H4 (cell line): ENCODE measurements around the gene GAB1. TPM values are rescaled to one million over a fixed set of nuclear protein-coding genes. Genes with fewer than 3 reads are reported as not detected.
A peak's percentile ranks its signal among the peaks of the same experiment; 100 is the strongest.

Experiments
- DNase-seq: peaks from one replicate; pipeline ENCODE4 v3.0.0-alpha.2; 2015; ENCODE audit warnings: low spot score
- total RNA-seq: library from RNA; depleted of rRNA; stranded (reverse); fragments of >200 nt; shearing (Covaris generic); gene quantifications from 2 replicates; pipeline ENCODE4 v1.2.3, GENCODE V29; 2014

The GAB1 gene
- total RNA-seq, 1 experiment from 2014 or later, result 9.0 TPM

DNA sequence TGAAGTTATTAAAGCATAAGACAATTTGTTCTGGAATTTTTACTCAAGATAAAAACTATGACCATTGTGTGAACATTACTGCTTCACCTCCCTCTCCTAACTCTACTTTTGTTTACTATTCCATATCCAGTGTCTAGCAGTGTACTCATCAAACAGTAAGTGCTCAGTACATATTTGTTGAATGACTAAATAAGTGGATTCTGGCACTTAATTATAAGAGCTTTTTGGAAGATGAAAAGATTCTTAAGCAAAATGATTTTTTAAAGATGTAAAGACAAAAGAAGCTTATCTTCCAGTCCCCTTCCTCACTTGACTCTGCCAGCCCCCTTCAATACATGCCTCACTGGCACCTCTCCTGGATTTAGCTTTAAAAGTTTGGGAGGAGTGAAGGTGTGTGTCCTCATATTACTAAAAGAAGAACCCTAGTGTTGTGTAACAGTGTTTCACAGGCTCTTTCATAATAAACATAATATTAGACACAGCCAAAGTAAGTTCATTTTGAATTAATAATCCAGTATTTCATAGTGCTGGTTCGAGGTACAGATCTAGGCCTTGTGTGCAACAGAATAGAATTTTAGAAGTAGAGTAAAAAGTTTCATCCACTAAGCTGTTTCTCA lies 53.0 kb downstream of the GAB1 start:
- no peak for DNase-seq

DNA sequence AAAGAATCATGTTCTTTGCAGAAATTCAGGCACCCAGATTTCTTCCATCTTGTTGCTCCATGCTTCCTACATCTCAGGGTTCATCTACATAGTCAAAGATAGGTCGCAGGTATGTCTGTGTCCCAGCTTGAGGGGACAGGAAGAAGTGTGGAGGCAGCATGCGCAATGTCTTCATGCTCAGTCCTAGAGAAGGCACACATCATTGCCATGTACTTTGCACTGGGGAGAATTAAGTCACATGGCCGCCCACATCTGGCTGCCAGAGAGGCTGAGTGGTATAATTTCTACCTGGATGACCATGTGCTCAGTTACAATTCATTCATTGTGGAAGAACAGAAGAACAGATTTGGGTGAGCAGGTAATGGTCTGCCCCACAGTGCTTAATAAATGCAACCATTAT lies 54.1 kb downstream of the GAB1 start:
- no peak for DNase-seq

- no peak for DNase-seq
These were observed 54.6 kb downstream of the GAB1 start for GRCh38 chr4:143391261-143391660.

- DNase-seq, result no peak
These were observed 55.2 kb downstream of the GAB1 start for GRCh38 chr4:143391895-143392294.

GRCh38 chr4:143393195-143393594 lies 56.5 kb downstream of the GAB1 start:
- no peak for DNase-seq

DNA sequence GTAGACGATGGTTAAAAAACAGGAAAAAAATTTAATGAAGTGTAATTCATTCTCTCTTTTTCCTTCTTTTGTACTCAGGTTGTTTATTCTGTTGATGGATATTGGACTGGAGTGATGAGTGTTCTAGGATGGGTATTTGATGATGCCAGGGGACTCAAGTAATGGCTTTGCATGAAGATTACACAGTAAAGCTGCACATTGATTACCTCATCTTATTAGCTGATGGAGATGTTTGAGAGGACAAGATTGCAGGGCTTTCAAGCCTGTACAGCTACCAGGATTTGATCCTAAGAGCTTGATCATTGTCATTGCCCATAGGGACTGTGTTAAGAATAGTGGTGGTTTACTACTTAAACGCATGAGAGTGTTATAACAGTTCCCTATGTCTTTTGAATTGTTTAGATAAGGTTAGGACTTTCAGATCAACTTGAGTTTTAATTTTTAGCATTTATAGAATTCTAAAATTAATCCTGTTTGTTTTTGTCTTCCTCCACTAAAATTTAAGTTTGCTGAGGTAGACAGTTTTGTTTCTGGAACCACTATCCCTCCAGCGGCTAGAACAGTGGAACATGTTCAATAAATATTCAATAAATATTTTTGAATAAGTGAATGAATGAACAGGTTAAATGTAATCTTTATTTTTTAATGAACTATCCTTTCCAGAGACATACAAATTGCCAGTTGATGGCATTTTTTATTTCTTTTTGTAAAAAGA lies 58.2 kb downstream of the GAB1 start:
- no peak for DNase-seq

DNA sequence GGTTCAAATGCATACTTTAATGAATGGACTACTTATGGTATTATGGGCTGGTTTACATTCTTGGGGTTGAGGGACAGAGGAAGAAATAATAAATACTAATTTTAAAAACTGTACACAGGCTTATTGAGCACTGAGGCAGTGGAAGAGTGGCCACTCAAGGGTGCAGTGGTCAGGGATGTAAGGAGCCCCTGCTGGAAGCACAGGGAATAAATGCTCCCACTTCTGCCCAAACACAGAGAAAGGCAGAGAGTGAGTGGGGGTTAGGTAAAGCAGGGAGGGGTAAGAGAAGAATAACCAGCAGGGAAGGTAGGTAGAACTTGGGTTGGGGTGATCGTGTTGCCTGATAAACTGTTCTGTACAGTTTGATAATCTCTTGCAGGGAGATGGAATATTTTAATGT lies 60.0 kb downstream of the GAB1 start:
- no peak for DNase-seq

DNA sequence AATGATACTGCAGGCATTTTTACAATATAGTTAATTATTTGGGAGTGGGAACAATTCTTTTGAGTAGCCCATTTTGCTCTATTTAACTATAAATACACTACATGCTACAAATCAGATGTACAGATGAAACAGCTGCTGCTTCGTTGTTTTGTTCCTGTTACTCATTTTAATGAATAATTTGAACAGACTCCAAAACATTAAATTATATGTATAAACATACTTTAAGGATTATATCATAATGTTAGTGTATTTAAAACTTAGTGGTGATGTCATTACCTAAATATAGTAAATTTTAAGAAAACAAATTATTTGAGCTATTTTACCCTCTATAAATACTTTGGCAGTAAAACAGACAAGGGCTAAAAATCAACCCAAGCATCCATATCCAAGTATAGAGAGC lies 60.7 kb downstream of the GAB1 start:
- no peak for DNase-seq

GRCh38 chr4:143397887-143398286 lies 61.2 kb downstream of the GAB1 start:
- DNase-seq, result no peak

DNA sequence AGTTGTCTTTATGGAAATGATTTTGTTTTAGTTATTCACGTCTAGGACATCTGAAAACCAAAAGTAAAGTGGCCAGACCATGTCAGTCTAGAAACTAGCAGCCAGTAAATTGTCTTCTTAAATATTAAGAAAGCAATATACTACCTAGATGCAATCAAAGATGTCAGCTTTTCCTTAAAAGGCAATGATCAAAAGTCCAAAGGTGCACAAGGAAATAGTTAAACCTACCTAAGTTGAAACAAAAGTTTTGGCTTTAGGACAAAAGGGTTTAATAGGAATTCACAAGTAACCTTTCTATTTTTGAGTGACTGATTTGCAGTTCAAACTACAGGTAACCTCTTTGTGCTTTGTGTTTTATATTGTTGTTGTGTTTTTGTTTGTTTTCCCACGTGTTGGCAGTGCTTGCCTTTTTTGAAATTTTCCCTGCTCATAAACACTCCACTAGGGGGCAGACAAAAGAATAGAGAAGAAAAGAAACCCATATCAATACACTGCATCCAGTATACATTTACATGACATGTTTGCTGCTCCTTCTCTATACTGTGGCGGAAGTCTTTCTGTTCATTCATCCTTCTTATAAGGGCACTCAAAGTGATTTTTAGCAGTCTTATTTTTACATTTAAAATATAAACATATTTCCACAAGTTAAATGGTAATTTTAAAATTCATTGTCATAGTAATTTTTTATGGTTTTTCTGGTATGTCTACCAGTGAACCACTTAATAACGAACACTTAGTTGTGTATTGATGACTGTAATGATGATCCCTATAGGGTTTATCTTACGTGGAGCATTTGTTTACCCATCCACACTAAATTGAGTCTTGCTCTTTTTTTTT lies 62.7 kb downstream of the GAB1 start:
- DNase-seq, result peak; percentile 22

GRCh38 chr4:143400082-143400481 lies 63.4 kb downstream of the GAB1 start:
- no peak for DNase-seq

DNA sequence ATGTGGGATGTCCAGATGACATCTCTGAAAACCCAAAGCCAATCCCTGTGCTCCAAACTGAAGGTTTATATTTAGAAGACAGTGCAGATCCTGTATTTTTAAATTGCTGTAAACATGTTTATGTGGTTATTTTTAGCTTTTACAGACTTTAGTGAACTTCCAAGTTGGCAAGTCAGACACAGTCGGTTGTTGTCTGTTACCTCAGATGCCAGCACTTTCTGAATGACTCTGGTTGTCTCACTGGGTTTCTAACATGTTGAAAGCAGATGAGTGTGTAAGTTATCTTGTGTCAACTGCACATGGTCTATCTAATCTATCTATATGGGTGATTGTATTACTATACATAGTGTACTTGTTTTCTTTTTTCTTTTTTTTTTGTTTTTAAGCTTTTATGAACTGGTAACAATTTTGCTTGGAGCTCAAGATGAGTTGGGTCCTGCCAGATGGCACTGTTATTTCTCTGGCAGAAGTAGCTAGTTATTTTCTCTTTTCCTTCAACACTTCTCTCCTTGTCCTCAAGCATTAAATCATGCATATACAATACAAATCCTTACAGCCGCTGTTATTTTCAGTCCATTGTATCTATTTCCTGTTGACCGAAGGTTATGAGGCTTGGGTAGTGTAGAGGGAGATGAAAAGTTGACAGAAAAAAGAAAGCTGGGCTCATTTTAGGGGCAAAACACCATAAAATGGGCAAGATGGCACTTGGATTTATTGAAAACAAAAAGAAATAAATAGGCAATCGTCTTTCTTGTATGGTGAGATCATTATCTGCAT lies 66.3 kb downstream of the GAB1 start:
- no peak for DNase-seq

DNA sequence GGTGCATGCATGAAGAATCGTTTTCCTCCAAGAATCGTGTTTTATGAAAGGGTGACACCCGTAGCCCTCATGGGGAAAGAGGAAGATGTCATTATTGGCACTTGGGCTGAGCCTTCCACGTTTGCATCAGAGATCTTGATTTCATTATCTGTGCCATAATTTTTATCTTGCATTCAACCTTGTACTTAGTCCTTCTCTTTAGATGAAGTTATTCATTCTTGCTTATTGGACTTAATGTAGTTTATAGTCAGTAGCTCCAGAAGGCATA lies 66.8 kb downstream of the GAB1 start:
- DNase-seq, result no peak

DNA sequence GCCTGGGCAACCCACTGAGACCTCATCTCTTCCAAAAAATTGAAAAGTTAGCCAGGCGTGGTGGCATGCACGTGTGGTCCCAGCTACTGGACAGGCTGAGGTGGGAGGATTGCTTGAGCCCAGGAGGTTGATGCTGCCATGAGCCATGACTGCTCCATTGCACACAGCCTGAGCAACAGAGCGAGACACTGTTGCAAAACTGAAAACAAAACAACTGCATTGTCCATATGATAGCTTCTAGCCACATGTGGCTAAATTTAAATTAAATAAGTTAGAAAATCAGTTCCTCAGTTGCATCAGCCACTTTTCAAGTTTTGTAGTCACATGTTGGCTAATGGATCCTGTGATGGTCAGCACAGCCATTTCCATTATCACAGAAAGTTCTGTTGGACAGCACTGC lies 67.9 kb downstream of the GAB1 start:
- no peak for DNase-seq

DNA sequence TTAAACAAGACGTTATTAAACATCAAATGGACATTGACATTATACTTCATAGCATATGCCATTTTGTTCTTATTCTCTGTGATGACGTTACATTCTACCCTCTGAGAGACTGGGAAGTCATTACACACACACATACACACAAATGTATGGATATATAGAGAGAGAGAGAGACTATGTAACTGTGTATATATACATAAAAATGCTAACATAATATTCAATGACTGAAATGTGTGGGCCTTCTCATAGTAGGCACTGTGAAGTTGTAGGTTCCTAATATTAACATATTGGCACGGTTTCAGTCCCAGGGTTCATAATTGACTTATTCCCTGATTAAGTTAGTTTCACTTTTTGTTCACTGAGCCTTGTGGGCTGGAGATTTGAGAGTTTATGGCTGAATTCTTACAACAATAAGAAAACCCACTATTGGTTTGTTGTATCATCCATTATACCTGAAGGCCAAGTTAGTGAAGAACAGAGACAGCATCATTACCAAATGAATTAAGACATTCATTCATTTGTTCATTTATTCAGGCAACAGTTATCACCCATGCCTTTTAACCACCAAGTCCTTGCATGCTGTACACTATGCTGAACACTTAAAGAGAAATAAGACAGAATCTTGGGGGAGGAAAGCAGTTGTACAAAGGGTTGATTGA lies 68.5 kb downstream of the GAB1 start:
- DNase-seq, result no peak

DNA sequence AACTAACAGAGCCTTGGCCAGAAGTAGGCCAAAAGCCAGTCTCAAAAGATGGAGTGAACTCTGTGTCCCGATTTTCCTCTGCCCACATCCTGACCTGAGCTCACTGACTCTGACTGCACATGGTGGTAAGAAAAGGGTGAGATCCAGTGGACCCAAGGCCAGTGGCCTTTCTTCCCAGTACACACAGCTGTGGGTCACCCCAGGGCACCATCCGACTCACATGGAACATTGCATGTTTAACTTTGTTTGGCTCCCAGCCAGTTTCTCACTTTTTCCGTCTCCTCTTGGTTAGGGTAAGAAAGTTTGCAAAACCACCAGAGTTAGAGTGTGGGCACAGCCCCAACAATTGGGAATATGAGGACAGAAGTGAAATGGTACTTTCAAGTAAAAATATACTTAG lies 69.8 kb downstream of the GAB1 start:
- DNase-seq, result peak; percentile 85

- DNase-seq, result no peak
These were observed 70.8 kb downstream of the GAB1 start for GRCh38 chr4:143407474-143407873.

DNA sequence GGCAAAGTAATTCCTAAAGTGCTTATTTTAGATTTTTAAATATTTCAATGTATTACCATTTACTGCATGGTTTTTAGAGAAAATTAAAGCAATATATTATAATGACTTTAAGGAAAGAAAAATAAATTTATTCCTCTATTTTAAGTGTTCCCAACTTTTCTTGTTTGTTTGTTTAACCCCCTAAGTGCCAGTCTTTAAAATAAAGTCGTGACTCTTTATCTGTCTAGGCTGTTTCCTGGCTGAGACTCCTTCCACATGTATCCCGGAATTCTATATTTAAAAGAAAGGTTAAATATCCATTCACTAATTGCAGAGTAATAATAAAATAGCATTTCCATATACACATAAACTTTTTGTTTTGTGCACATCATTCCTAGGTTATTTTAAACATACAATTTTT lies 71.2 kb downstream of the GAB1 start:
- no peak for DNase-seq

GRCh38 chr4:143410015-143410414 lies 73.3 kb downstream of the GAB1 start:
- DNase-seq, result no peak

DNA sequence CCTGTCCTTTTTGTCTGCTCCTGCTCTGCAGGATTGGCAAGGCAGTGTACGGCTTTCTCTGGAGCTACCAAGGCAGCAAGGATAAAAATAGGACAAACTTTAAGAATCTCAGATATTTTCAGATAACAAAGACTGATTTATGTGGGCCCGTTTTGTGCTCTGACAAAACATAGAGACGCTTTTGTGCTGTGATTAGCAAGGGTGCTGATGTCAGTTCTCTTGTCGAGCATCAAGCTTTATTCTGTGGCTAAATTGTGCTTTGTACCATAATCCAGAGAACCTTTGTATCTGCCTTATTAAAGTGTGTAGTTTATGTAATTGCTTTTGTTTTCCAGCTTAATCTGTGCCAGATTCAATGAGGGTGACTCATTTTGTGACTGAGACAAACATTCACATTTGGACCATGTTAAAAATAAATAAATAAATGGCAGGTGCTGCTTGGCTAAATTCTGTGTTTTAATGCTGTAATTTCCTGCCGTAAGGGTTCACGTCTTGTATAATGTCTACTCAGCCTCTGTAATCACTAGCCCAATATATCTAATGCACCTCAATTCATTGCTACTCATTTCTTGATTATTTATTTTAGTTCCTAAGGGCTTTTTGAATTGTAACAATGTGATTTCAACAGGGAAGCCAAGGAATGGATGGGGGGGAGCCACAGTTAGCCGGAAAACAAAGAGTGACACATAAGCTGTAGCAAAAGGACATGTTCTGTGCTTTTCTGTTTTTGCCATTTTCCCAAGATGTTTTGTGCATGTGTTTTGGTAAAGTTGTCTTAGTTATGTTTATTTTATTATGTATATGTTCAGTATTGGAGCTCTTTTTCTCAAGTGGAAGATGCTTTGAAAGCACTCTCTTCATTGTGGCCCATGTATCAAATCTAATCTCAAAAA lies 75.1 kb downstream of the GAB1 start:
- peak; percentile 44 for DNase-seq

DNA sequence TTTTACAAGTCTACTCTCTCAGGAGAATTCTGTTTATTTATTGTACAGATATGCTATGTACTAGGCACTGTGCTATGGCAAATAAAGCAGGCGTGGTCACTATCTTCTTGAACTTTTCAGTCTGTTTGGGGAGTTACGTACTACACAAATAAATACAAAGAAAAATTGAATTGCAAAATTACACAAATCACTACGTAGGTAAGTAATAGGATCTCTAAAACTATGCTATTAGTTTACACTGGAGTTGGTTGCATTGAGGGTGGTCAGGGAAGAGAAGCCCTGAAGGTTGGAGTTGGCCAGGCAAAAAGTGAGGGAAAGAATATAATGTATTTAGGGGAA lies 75.7 kb downstream of the GAB1 start:
- no peak for DNase-seq
